Measurements from ENCODE around the gene CCNK.

Gene CCNK

DNA sequence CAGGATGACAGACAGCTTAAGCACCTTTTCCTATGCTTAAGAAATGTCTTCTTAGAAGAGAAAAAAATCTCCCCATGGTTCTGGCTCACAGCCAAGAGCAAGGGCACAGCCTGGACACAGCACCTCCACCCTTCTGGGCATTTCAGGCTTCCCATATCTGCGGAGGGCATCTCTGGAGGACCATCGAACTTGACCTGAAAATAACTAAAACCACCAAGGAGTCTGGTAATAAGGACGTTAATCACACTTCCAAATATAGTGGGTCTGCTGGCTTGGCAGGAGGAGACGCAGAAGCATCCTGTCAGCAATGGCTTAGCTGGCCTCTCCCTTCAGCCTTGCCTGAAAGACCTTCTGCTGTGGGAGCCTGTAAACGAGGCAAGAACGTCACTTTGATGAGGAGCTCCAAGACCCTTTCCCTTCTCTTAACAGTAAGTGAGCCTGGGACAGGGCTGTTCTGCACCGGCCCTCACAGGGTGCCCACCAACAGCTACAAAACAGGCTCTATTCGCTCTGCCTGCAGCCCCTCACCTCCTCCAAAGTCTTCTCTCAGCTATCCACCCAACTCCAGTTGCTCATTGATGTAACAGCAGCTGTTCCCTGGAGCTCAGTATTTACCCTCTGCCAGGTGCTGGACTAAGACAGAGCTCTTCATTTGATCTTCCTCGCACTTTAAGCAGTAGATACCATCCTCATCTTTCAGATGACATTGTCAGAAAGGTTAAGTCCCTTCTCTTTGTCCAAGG is 13.7 kb upstream of the CCNK start:
- no peak for DNase-seq

DNA sequence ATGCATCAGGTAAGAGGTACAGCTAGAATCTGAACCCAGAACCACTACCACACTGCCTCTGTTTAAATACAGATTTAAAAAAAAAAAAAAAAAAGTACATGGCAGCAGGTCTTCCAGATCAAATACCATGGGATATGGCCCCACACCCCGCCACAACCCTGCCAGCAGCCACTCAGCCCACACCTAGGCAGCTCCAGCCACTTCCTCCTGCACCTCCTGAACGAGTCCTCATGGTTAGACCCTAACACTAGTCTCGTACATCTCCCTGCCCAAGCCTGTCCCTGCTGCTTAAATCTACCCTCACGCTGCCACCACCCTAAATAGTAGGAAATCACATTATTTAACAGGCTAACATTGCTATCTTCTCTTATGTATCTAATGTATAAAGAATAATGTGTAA is 13.1 kb upstream of the CCNK start:
- no peak for DNase-seq

DNA sequence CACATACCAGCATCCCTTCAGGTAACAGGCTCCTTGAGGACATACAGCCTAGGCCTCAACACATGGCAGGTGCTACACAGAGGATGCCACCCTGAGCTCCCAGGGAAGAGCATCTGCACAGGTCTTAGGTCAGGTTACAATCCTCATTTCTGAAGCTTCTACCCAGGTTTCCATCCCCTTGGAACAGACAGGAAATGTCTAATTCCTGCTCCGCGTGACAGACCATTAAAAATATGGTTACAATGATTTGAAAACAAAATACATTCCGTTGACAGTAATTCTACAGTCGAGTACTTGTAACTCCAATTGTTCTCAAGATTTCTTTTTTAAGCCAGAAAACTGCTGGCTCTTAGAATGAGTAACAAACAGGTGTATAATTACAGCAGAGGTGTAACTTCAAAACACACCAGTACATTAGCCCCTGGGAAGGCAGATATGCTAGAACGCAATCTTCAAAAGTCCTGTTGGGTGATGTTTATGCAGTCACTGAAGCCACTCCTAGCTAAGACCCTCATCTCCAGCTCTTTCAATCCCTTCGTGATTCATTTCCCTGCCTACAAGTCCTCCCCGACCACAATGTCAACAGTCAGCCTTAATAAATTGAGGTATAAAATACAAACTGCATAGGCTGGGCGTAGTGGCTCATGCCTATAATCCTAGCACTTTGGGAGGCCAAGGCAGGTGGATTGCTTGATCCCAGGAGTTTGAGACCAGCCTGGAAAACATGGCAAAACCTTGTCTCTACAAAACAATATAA is 12.2 kb upstream of the CCNK start:
- no peak for DNase-seq

DNA sequence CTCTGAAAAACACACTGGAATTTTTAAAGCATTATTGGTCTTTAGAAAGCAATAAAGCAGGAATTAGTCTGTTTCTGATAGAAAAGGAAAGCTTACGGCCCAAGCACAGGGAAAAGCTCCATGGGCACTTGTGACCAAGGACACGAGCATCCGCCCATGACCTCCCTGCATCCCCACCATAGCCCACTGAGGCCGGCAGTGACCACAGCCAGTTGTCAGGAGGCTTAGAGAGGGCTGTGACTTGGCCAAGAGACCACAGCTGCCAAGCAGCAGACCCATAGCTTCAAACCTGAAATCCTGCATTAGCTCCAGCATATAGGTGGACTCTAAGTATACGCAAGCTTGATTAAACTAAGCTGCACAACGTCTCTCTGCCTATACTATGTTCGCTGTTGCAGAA is 9.5 kb upstream of the CCNK start:
- DNase-seq, result no peak

DNA sequence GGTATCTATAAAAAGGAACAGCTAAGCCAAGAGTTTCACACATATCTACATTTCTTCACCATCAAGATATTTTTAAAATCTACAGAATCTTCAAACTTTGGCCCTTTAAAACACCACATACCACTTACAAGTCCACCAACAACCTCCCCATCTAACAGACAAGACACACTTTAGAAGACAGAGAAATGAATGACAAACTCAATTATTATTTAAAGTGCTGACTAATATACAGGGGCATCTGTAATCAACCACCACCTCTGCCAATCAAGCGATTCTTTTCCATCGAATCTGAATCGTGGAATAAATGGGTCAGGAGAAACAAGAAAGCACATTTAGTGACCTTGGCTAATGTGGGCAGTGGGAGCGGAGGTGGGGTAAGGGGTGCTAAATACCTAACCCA is 8.3 kb upstream of the CCNK start:
- DNase-seq, result peak; percentile 15

DNA sequence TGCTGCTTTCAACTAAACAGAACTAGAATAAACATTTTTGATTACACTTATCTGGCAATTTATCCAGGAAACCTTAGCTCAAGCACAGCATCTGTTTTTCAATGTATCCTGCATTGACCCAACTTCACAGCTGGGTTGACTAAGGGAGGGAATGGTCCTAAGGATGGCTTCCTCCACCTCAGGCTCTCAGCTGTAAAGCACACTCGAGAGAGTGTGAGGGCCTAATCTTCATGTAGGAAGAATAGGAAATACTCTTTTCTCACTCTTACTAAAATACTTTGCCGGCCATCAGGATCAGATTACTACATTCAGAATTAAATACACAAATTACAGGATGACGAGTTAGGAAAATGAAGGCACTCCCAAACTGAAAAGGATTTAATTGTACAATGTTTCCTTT is 7.8 kb upstream of the CCNK start:
- no peak for DNase-seq

DNA sequence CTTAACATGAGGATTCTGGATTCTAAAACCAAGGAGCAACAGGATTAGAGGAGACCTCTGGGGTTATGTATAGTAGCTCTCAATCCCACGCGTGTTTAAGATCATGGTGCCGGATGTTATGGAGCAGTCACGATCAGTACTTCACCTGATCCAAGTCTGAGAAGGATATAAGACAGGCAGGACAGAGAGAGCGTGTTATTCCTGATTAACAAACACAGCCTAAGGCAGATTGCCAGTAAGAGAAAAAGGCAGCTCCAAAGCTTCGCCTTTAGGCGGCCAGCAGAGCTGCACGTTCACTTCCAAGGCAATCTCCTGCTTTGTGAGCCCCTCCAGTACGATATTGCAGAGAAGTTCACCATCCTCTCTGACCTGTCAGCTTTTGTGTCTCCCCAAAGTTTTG is 6.0 kb upstream of the CCNK start:
- DNase-seq, result no peak

DNA sequence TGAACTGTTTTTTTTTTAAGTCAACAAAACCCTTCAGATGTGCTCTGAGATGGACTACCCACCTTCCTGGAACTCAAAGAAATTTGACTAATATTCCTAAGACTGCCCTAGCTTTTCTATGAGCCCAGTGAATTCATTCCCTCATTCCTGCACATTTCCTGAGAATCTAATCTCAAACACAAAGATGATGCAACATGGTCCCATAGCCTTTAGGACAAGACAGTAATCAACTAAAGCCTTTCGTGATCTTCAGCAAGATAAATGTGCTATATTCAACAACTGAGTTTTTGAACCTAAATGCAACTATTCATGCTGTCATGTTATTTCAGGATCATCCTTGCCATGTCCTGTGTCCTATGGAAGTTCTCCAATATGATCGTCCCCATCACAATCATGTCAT is 5.5 kb upstream of the CCNK start:
- DNase-seq, result peak; percentile 9

DNA sequence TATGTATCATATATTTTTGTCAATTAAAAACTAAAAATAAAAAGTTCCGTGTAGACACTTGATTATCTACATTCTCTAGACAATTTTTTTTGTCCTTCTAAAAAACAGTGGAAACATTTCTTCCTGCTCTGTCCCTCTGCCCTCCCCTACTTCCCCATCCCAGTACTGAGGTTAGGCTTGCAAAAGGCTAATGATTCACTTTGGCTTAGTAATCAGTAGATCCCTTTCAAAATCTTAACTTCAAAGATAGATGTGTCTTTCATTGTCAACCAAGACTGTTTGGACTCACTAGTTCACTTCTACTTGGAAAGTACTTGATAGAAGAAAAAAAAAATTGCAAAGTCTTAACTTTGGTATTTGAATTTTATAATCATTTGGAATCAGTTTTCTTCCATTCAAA is 4.3 kb upstream of the CCNK start:
- DNase-seq, result no peak

DNA sequence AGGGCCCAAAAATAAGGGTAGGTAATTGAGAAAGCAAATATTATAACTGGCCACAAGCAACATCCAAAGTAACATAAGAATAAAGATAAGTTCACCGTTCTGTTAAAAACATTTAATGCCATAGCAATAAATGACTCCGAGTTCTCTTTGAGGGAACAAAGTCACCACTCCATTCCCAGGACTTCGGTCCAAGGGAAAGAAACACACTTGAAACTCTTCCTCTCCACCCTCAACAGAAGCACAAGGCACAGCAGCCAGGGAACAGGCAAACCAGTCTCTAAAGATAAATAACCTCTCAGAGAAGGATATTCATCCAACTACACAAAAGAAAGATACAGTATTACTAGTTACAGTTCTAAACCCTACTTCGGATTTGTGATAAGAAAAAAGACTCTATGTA is 3.1 kb upstream of the CCNK start:
- DNase-seq, result no peak

DNA sequence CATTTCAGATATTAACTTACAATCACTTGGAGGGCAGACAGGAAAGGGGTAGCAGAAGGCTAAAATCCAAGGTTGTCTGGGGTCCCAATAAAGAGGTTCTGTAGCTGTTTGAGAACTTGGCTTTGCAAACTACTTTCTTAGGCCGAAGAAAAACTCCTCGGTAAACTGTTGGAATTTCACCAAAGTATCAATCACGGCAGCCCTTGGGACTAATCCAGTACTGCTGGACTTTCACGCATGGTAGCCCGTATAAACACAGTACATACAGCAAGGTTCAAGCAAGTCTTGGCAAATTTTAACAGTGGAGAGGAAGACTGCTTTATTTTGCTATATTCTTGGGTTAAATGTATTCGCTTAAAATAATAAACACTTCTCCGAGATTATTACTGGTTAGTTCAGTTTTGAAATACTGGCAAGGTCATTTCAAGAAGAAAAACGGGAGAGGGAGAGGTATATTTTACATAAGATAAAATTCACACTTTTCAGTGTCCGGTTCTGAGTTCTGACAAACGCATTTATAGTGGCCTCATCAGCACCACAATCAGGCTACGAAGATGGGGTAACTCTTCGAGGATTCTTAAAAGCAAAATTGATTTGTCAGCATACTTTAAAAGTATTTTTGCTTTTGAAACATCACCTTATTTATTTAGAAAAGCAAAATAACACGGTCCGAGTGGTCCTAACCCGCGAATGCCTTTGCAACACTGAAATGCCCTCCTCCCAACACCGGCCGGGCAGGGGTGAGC is 1.9 kb upstream of the CCNK start:
- DNase-seq, result no peak

DNA sequence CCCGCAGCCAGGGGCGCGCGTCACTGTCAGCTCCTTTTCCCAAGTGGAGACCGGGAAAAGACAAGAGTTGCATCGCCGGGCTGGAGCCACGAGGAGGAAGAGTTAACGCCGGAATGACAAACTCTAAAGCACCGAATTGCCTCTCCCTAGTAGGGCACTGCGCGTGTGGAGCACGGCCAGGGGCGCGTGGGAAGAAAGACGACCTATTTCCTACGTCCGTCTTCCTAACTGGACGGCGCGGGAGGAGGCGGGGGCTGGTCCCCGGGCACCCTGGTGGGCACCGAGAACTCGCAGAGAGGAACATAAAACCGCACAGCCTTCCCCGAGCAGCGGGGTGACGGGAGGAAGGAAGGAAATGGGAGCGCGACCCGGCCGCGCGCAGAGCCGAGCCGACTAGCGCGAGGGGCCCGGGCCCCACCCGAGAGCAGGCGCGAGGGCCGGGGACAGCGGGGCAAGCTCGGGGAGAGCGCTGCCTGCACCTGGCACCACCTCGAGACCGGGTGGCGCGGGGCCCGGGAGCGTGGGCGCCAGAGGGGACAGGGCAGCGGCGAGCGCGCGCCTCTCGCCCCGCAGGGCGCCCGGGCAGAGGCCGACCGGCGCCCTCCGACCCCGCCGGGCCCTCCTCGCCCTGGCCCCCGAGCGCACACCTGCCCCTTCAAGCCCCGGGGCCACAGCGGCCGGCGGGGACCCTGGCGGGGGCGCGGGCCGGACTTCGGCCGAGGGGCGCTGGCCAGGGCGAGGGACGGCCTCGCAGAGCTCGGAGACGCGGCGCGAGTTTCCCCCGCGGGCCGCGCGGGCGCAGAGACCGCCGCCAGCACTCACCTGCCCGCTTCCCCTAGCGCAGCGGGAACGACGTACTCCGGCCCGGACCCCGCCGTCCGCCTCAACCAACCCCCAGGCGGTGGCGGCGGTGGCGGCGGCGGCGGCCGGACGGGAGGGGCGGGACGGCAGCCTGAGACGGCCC is 1.0 kb upstream of the CCNK start, which contains the start of gene SETD3:
TSS of gene SETD3 (minus strand) at position 954 of the 964 bp plus-strand sequence. CDS start 15,054 bp downstream, outside the sequence.
- DNase-seq, result peak; percentile 47

DNA sequence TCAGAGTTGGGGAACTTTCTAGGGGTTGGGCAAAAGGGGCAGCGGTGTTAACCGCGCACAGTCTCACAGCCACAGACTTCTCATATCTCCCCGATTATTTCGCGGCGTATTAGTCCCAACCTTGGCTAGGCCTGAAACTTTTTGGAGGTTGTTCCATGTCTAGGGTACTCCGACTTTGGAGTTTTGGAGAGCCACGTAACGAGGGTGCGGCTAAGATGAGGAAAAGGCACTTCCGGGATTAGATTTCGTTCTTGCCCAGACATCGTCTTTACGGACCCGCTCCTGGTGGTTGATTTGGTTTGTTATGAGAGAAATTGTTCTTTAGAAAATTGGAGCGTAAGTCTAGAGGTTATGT is 513 bp downstream of the CCNK start:
- DNase-seq, result peak; percentile 13

DNA sequence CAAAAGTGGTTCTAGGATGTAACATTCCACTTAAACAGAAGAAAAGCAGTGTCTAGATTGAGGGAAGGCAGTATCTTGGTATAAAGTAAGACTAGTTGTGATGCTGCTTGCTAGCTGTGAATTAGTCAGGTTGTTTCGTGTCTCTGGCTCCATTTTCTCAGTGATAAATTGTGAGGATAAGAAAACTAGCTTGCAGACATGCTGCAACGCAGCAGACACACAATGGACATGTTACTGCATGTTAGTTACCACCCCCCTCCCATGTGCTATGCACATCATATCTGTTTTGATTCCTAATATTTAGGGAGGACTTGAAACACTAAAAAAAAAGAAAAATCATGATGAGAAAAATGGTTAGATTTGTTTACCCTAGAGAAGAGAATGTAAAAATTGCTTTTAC is 2.9 kb downstream of the CCNK start:
- no peak for DNase-seq

DNA sequence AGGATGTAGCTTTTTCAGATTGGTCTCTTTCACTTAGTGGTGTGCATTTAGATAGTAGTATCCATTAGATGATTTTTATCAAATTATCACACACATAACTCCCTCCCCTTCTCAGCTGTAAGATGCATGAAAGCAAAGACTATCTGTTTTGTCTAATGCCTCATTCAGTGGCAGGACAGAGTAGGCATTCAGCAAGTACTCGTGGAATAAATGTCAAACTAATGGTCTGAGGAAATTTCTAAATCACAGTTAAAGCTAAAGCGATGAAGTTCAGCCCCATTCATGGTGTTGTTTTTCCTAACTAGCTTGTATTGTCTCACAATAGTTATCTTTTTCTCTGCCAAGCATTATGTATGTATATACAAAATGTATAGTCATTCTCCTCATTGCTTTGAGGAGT is 16.1 kb downstream of the CCNK start:
- DNase-seq, result no peak

DNA sequence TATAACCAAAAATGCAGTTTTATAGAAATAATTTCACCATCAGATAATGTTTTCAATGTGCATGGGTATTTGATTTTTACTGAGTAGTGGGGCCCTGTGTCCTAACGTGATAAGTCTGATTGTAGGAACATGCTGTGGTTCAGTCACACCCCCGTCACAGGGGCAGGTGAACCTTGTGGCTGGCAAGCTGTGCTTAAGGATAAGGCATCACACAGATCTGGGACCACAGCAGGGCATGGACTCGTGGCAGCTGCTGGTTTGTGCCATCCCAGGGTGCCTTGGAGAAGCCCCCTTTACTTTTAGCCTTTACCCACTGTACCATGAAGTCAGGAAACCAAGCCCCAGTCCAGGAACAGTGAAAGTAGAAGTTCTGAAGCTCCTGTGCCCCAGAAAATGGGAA is 16.7 kb downstream of the CCNK start:
- DNase-seq, result no peak

DNA sequence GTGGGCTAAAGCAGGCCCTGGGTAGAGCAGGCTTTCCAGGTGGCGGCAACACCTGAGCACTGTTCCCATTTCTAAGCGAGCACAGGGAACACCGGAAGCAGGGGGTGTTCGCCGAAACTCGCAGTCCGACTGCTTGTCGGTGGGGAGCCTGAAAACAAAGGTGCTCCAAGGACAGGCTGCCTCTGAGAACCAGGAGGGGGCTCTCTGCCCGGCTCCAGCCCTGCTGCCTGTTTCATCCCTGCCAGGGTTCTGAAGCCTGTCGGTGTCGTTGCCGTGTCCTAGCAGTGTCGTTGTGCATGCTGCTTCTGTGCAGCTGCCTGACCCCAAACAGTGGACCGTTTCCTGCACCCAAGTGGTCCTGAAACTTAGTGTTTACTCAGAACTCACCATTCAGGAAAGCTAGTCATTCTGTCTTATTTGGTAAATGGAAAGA is 21.8 kb downstream of the CCNK start:
- DNase-seq, result no peak

DNA sequence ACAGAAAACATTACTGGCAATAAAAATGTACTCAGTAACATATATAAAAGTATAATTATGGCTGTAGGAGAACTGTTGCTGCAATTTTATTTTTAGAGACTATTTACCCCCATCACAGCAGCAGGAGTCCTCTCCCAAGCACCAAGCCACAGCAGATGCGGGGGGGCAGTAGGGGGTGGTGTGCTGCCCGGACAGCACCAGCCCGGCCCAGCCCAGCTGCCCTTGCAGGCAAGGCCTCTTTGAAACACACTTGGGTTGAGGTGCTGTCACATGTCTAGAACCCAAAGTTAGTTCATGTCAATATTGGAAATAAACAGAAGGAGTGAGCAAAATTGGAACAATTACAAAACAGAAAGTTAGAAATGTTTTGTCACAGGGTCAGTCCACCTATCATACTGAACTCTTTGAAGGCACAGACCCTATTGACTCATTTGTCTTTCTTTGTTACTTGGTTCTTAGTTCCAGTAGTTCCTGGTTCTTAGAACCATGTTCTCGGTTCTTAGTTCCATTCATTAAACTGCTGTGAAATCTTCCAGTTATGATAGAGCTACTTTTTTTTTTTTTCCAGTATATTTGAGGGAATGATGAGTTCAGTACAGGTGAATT is 22.7 kb downstream of the CCNK start:
- DNase-seq, result no peak

DNA sequence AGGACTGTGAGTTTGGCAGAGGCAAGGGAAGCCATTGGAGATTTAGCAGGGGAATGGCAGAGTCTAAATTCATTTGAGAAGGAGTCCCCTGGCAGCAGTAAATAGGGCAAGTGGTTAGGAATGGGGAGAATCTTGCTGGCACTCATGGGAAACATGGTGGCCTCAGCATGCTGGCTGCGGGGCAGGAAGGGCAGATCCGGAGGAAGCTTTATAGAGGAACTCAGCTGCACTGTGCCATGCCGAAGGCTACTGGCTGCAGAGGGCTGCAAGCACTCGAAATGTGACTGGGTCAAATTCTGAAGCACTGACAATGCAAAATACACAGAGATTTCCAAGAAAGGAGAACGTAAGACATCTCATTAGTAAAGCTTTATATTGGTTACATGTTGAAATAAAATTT is 23.9 kb downstream of the CCNK start:
- no peak for DNase-seq

DNA sequence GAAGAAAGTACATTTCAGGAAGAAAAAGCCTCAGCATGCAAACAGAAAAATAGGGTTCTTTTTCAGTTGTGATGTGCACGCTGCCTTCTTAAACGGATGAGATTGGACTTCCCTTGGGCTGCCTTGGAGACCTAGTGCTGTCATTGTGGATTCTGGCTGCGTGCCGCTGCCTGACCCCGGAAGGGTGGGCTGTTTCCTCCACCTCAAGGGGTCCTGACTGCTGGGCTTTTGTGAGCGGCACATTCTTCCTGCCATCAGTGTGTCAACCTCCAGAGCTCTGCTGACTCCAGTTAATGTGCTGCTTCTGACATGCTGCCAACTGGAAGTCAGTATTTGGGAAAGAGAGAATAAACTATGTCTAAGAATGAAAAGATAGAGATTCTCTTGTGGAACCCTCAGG is 25.1 kb downstream of the CCNK start:
- DNase-seq, result no peak

DNA sequence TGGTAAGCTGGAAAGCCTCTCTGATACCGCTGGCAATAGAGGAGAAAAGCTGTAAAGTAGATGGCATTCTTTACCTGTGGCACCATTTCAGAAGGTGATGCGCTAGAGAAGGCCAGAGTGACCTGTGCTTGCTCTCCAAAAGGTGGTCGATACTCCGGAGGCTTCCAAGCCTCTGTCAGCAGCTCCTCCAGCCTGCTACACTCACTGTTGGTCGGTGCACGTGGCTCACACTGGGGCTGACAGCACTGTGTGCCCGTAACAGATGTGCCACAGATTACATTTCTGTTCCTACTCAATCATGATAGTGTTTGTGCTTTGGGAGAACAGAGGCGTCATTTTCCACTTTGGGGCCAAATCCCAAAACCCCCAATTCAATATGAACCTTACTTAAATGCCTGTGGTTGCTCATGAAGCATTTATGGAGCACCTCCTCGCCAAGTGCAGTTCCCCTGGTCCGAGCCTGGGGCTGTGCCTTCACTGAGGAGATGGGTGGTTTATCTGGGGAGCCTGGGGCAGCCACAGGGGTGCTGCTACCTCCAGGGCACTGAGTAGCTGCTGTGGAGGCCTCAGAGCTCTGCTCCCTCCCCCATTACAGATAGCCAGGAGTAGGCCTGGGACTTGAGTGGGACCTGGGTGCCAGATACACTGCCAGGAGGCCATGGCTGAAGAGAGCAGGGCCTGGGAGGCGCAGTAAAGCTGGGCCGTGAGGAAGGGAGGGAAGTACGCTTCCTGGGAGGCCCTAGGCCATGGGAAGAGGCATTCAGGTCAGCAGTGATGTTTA is 26.8 kb downstream of the CCNK start:
- DNase-seq, result no peak
